GM23338 (cell line): ENCODE results near the gene TRIB2. TPM values are rescaled to one million over a fixed set of nuclear protein-coding genes. Genes with fewer than 3 reads are reported as not detected.

Experiments used
- CTCF ChIP-seq, 2 experiments: fragments of 200-600 bp in 1 of 2; sonication (generic) in 1 of 2; conservative IDR thresholded peaks; 2 replicates each; pipeline versions ENCODE4 v1.5.1 to v1.6.1; 2016 to 2017; ENCODE audit warnings: antibody characterized with exemption in 2 of 2, low read depth in 2 of 2, mild to moderate bottlenecking in 2 of 2, moderate library complexity in 1 of 2
- EZH2phosphoT487 ChIP-seq: fragments of 200-600 bp; sonication (generic); IDR thresholded peaks from one replicate; pipeline ENCODE4 v1.8.1; 2018; ENCODE audit warnings: antibody characterized with exemption; ENCODE audit not compliant: unreplicated experiment
- POLR2AphosphoS5 ChIP-seq: IDR thresholded peaks from 2 replicates; pipeline ENCODE4 v1.6.1; 2016; ENCODE audit warnings: antibody characterized with exemption, low read depth
- STAT1 ChIP-seq: IDR thresholded peaks from one replicate; pipeline ENCODE4 v1.6.1; 2016; ENCODE audit warnings: antibody characterized with exemption; ENCODE audit not compliant: unreplicated experiment
- ZNF331 ChIP-seq: fragments of 250-450 bp; sonication (Bioruptor Pico); IDR thresholded peaks from 2 replicates; pipeline ENCODE4 v1.5.0; 2020; ENCODE audit warnings: low read depth, mild to moderate bottlenecking, moderate library complexity
- microRNA-seq: library from miRNA; unstranded; fragments of <30 nt; microRNA quantifications from one replicate; pipeline ENCODE4, GENCODE V29; 2017
- polyA plus RNA-seq: library from polyadenylated mRNA; unstranded; fragments of >200 nt; fragmentation: Nextera tagmentation; extraction: Ambion mirVana; gene quantifications from 2 replicates; pipeline ENCODE4 v1.2.1, GENCODE V29; 2016
- small RNA-seq: library from RNA; depleted of rRNA; stranded (forward); fragments of <200 nt; gene quantifications from one replicate; pipeline ENCODE3, GENCODE V24; 2014; ENCODE audit warnings: low replicate concordance
- total RNA-seq: library from RNA; depleted of rRNA; stranded (reverse); fragments of >200 nt; shearing (Covaris generic); gene quantifications from 2 replicates; pipeline ENCODE4 v1.2.3, GENCODE V29; 2014
- TF ChIP-seq, protein P1 (sequence below): IDR thresholded peaks from 2 replicates; pipeline ENCODE4 v1.6.1; 2016; ENCODE audit warnings: antibody characterized with exemption
- TF ChIP-seq, protein P2 (sequence below): IDR thresholded peaks from one replicate; pipeline ENCODE4 v1.6.1; 2018; ENCODE audit warnings: antibody characterized with exemption; ENCODE audit not compliant: unreplicated experiment

The TRIB2 gene
- total and polyA plus RNA-seq, 2 experiments from 2014 or later, result 40.3 to 109 TPM

GRCh38 chr2:12791906-12792305 lies 75.2 kb downstream of the TRIB2 start (continued):
- TF ChIP-seq CTCF (conservative IDR thresholded peaks at IDR 0.05; ENCODE audit: low read depth in 2 of 2) (no peak), STAT1 (no peak), ZNF331 (CRISPR knock-in tag) (no peak), EZH2phosphoT487 (no peak), POLR2AphosphoS5 (no peak)
- TF ChIP-seq, protein P1, sequence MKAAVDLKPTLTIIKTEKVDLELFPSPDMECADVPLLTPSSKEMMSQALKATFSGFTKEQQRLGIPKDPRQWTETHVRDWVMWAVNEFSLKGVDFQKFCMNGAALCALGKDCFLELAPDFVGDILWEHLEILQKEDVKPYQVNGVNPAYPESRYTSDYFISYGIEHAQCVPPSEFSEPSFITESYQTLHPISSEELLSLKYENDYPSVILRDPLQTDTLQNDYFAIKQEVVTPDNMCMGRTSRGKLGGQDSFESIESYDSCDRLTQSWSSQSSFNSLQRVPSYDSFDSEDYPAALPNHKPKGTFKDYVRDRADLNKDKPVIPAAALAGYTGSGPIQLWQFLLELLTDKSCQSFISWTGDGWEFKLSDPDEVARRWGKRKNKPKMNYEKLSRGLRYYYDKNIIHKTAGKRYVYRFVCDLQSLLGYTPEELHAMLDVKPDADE, result no peak
- TF ChIP-seq, protein P2, sequence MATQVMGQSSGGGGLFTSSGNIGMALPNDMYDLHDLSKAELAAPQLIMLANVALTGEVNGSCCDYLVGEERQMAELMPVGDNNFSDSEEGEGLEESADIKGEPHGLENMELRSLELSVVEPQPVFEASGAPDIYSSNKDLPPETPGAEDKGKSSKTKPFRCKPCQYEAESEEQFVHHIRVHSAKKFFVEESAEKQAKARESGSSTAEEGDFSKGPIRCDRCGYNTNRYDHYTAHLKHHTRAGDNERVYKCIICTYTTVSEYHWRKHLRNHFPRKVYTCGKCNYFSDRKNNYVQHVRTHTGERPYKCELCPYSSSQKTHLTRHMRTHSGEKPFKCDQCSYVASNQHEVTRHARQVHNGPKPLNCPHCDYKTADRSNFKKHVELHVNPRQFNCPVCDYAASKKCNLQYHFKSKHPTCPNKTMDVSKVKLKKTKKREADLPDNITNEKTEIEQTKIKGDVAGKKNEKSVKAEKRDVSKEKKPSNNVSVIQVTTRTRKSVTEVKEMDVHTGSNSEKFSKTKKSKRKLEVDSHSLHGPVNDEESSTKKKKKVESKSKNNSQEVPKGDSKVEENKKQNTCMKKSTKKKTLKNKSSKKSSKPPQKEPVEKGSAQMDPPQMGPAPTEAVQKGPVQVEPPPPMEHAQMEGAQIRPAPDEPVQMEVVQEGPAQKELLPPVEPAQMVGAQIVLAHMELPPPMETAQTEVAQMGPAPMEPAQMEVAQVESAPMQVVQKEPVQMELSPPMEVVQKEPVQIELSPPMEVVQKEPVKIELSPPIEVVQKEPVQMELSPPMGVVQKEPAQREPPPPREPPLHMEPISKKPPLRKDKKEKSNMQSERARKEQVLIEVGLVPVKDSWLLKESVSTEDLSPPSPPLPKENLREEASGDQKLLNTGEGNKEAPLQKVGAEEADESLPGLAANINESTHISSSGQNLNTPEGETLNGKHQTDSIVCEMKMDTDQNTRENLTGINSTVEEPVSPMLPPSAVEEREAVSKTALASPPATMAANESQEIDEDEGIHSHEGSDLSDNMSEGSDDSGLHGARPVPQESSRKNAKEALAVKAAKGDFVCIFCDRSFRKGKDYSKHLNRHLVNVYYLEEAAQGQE, result no peak

Small RNA genes within 50 kb of the gene (microRNA-seq; reads per million reads assigned to microRNA genes)
- 0.66 reads per million for gene MIR3125

Small RNA genes within 50 kb of the gene (small RNA-seq; reads per million reads assigned to genes)
- not detected for gene MIR3125
